Muscle layer of colon (tissue), 2 donors: ENCODE data around the gene FBXL22.

Source experiments
- H3K27ac ChIP-seq: one replicate; pipeline ENCODE4 v1.7.0; 2013; ENCODE audit warnings: low read depth, mild to moderate bottlenecking, low read length, moderate library complexity
- H3K27me3 ChIP-seq, 2 donors: one replicate each; pipeline ENCODE4 v1.7.0; 2013; ENCODE audit warnings: low read length in 2 of 2, mild to moderate bottlenecking in 2 of 2; ENCODE audit not compliant: insufficient read depth in 2 of 2, control insufficient read depth in 1 of 2
- H3K36me3 ChIP-seq: one replicate; pipeline ENCODE4 v1.7.0; 2013; ENCODE audit warnings: mild to moderate bottlenecking, low read length; ENCODE audit not compliant: insufficient read depth
- H3K4me1 ChIP-seq: one replicate; pipeline ENCODE4 v1.7.0; 2013; ENCODE audit warnings: mild to moderate bottlenecking, low read length; ENCODE audit not compliant: insufficient read depth
- H3K4me3 ChIP-seq, 2 donors: one replicate each; pipeline ENCODE4 v1.7.0; 2013; ENCODE audit warnings: low read length in 2 of 2, low read depth in 1 of 2, mild to moderate bottlenecking in 1 of 2, moderate library complexity in 1 of 2
- H3K9ac ChIP-seq: one replicate; pipeline ENCODE4 v1.7.0; 2013; ENCODE audit warnings: low read length
- H3K9me3 ChIP-seq: one replicate; pipeline ENCODE4 v1.7.0; 2013; ENCODE audit warnings: mild to moderate bottlenecking, low read length
- donor health status: abdominal sarcoma.
- donor health status: Adenocarcinoma of cecum.

Gene FBXL22

GRCh38 chr15:63572749-63573464, 24.3 kb upstream of the FBXL22 start:
- Histone ChIP-seq H3K36me3 (peaks cover 25% of the 10 kb centered on the region), H3K9ac (no peak overlapping the region), H3K27me3 (no peaks in the 10 kb centered on the region), H3K27ac (no peak overlapping the region), H3K9me3 (no peaks in the 10 kb centered on the region), H3K4me1 (no peaks in the 10 kb centered on the region), H3K4me3 (no peak overlapping the region)

GRCh38 chr15:63573533-63573932, 23.7 kb upstream of the FBXL22 start:
- H3K4me1 ChIP-seq: no peaks in the 10 kb centered on the region
- no peaks in the 10 kb centered on the region for H3K27me3 ChIP-seq
- H3K27ac ChIP-seq: no peak overlapping the region
- no peak overlapping the region for H3K9ac ChIP-seq
- H3K36me3 ChIP-seq: peaks cover 25% of the 10 kb centered on the region
- no peaks in the 10 kb centered on the region for H3K9me3 ChIP-seq
- H3K4me3 ChIP-seq: no peak overlapping the region

- Histone ChIP-seq H3K9ac (no peak overlapping the region), H3K36me3 (peaks cover 25% of the 10 kb centered on the region), H3K27ac (no peak overlapping the region), H3K4me3 (no peak overlapping the region), H3K27me3 (no peaks in the 10 kb centered on the region), H3K9me3 (no peaks in the 10 kb centered on the region), H3K4me1 (no peaks in the 10 kb centered on the region)
Measured at GRCh38 chr15:63575312-63575711, 21.9 kb upstream of the FBXL22 start.

GRCh38 chr15:63576441-63576840, 20.7 kb upstream of the FBXL22 start:
- Histone ChIP-seq H3K4me1 (no peaks in the 10 kb centered on the region), H3K27me3 (no peaks in the 10 kb centered on the region), H3K9me3 (no peaks in the 10 kb centered on the region), H3K36me3 (peaks cover 19% of the 10 kb centered on the region), H3K4me3 (no peak overlapping the region), H3K9ac (no peak overlapping the region), H3K27ac (no peak overlapping the region)

GRCh38 chr15:63582179-63582578, 15.0 kb upstream of the FBXL22 start:
- no peak overlapping the region for H3K9ac ChIP-seq
- no peaks in the 10 kb centered on the region for H3K27me3 ChIP-seq
- no peaks in the 10 kb centered on the region for H3K9me3 ChIP-seq
- peaks cover 16% of the 10 kb centered on the region for H3K4me1 ChIP-seq
- no peak overlapping the region for H3K27ac ChIP-seq
- no peak overlapping the region for H3K4me3 ChIP-seq
- H3K36me3 ChIP-seq: no peaks in the 10 kb centered on the region

- no peak overlapping the region for H3K27ac ChIP-seq
- no peak overlapping the region for H3K4me3 ChIP-seq
- H3K36me3 ChIP-seq: no peaks in the 10 kb centered on the region
- peaks cover 22% of the 10 kb centered on the region for H3K4me1 ChIP-seq
- H3K9ac ChIP-seq: no peak overlapping the region
- H3K9me3 ChIP-seq: no peaks in the 10 kb centered on the region
- H3K27me3 ChIP-seq: no peaks in the 10 kb centered on the region
Measured at GRCh38 chr15:63582718-63583426, 14.3 kb upstream of the FBXL22 start.

- Histone ChIP-seq H3K4me3 (no peak overlapping the region), H3K9me3 (no peaks in the 10 kb centered on the region), H3K36me3 (peaks cover 29% of the 10 kb centered on the region), H3K27ac (no peak overlapping the region), H3K27me3 (no peaks in the 10 kb centered on the region), H3K9ac (no peak overlapping the region), H3K4me1 (peaks cover 22% of the 10 kb centered on the region)
Measured at GRCh38 chr15:63586790-63587189, 10.4 kb upstream of the FBXL22 start.

- Histone ChIP-seq H3K36me3 (peaks cover 32% of the 10 kb centered on the region), H3K27ac (no peak overlapping the region), H3K27me3 (no peaks in the 10 kb centered on the region), H3K4me3 (no peak overlapping the region), H3K9me3 (no peaks in the 10 kb centered on the region), H3K9ac (no peak overlapping the region), H3K4me1 (peaks cover 22% of the 10 kb centered on the region)
Measured at GRCh38 chr15:63587527-63587926, 9.7 kb upstream of the FBXL22 start.

- Histone ChIP-seq H3K27me3 (no peaks in the 10 kb centered on the region), H3K4me1 (peaks cover 17% of the 10 kb centered on the region), H3K9me3 (no peaks in the 10 kb centered on the region), H3K36me3 (peaks cover 44% of the 10 kb centered on the region), H3K27ac (no peak overlapping the region), H3K9ac (no peak overlapping the region), H3K4me3 (no peak overlapping the region)
Measured at GRCh38 chr15:63588826-63589225, 8.4 kb upstream of the FBXL22 start.

- peaks cover 36% of the 10 kb centered on the region for H3K36me3 ChIP-seq
- H3K27ac ChIP-seq: peak overlapping the region; percentile 97
- no peaks in the 10 kb centered on the region for H3K27me3 ChIP-seq
- no peak overlapping the region for H3K4me3 ChIP-seq
- H3K9ac ChIP-seq: no peak overlapping the region
- peaks cover 27% of the 10 kb centered on the region for H3K4me1 ChIP-seq
- H3K9me3 ChIP-seq: no peaks in the 10 kb centered on the region
Measured at GRCh38 chr15:63593705-63594671, 3.2 kb upstream of the FBXL22 start.

- no peaks in the 10 kb centered on the region for H3K9me3 ChIP-seq
- peak overlapping the region; percentile 5 for H3K9ac ChIP-seq
- peaks cover 26% of the 10 kb centered on the region for H3K36me3 ChIP-seq
- peak overlapping the region; percentile 97 for H3K27ac ChIP-seq
- peaks cover 27% of the 10 kb centered on the region for H3K4me1 ChIP-seq
- no peak overlapping the region for H3K4me3 ChIP-seq
- no peaks in the 10 kb centered on the region for H3K27me3 ChIP-seq
Measured at GRCh38 chr15:63595065-63595464, 2.1 kb upstream of the FBXL22 start.
